ENCODE results near the gene SYNGR3. TPM values are rescaled to one million over a fixed set of nuclear protein-coding genes. Genes with fewer than 3 reads are reported as not detected.

The SYNGR3 gene
- total and polyA plus RNA-seq, 2 of the 13 experiments (the other 11 are each of a cell fraction or from before 2014, with no cell fraction given) = 0.97 to 5.7 TPM

DNA sequence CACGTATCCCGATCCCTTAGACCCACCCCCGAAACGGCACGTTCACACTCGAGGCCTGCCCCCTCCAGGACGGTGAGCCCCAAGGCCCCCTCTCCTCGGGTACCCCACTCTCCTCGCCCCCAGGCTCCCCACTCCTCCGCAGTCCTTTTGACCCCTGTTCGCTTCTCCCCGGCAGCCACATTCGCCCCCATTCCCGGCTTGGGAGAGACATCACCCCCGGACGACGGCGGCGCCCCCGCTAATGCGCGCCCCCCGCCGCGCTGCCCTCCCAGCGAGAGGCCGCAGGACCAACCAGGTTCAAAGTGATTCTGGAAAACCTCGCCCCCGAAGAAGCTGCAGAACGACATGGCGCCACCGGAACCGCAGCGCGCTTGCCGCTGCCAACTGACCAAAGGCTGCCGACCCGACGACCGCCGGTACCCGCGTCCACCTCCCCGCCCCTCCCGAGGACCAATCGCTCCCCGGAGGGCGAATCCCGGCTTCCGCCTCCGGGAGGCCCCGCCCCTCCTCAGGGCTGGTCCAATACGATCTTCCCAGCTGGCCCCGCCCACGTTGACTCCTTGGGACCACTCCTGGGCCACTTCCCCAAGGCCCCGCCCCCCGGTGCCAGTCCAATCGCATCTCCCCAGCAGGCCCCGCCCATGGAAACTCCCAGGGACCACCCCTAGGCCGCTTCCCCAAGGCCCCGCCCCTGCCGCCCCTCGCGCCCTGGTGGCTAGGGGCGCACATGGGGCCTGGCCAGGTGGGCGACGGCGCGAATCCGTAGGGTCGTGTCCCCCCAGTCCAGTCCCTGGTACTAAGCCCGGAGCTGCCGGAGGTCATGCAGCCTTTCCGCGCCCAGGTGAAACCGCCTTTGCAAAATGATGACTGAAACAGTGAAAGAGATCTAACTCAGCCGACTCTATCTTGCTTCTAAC lies 46.7 kb upstream of the SYNGR3 start, which contains the start of gene MSRB1 (continued):
- TF ChIP-seq, protein P1, sequence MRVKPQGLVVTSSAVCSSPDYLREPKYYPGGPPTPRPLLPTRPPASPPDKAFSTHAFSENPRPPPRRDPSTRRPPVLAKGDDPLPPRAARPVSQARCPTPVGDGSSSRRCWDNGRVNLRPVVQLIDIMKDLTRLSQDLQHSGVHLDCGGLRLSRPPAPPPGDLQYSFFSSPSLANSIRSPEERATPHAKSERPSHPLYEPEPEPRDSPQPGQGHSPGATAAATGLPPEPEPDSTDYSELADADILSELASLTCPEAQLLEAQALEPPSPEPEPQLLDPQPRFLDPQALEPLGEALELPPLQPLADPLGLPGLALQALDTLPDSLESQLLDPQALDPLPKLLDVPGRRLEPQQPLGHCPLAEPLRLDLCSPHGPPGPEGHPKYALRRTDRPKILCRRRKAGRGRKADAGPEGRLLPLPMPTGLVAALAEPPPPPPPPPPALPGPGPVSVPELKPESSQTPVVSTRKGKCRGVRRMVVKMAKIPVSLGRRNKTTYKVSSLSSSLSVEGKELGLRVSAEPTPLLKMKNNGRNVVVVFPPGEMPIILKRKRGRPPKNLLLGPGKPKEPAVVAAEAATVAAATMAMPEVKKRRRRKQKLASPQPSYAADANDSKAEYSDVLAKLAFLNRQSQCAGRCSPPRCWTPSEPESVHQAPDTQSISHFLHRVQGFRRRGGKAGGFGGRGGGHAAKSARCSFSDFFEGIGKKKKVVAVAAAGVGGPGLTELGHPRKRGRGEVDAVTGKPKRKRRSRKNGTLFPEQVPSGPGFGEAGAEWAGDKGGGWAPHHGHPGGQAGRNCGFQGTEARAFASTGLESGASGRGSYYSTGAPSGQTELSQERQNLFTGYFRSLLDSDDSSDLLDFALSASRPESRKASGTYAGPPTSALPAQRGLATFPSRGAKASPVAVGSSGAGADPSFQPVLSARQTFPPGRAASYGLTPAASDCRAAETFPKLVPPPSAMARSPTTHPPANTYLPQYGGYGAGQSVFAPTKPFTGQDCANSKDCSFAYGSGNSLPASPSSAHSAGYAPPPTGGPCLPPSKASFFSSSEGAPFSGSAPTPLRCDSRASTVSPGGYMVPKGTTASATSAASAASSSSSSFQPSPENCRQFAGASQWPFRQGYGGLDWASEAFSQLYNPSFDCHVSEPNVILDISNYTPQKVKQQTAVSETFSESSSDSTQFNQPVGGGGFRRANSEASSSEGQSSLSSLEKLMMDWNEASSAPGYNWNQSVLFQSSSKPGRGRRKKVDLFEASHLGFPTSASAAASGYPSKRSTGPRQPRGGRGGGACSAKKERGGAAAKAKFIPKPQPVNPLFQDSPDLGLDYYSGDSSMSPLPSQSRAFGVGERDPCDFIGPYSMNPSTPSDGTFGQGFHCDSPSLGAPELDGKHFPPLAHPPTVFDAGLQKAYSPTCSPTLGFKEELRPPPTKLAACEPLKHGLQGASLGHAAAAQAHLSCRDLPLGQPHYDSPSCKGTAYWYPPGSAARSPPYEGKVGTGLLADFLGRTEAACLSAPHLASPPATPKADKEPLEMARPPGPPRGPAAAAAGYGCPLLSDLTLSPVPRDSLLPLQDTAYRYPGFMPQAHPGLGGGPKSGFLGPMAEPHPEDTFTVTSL (CRISPR knock-in tag; IDR thresholded peaks at IDR 0.05; ENCODE audit: borderline replicate concordance) = 0 out of 2 replicates have a peak, but pooled peaks have one; percentile 17
- TF ChIP-seq HNF1B (CRISPR knock-in tag; IDR thresholded peaks at IDR 0.05) (peak; percentile 85), NFYB (CRISPR knock-in tag; IDR thresholded peaks at IDR 0.05) (peak; percentile 84), DRAP1 (CRISPR knock-in tag; IDR thresholded peaks at IDR 0.05) (peak; percentile 86), THYN1 (CRISPR knock-in tag; IDR thresholded peaks at IDR 0.05; ENCODE audit: borderline replicate concordance, low read depth) (no peak), ZNF430 (CRISPR knock-in tag; IDR thresholded peaks at IDR 0.05) (peak; percentile 86), TAF1 (CRISPR knock-in tag; IDR thresholded peaks at IDR 0.05) (peak; percentile 96), PCBP2 (optimal IDR thresholded peaks at IDR 0.05; ENCODE audit: low read depth, low read length, poor library complexity, severe bottlenecking) (no peak), SP1 (IDR thresholded peaks at IDR 0.05) (peak; percentile 59; the same call in 1 of the 2 replicates), SP1 (CRISPR knock-in tag; IDR thresholded peaks at IDR 0.05) (peak; percentile 92), NFE2L1 (CRISPR knock-in tag; IDR thresholded peaks at IDR 0.05; ENCODE audit: borderline replicate concordance) (no peak), NONO (IDR thresholded peaks at IDR 0.05) (no peak), NONO (CRISPR knock-in tag; conservative IDR thresholded peaks at IDR 0.05) (no peak; the same call in 1 of the 2 replicates), NR3C1 (CRISPR knock-in tag; IDR thresholded peaks at IDR 0.05) (no peak), ZNF747 (CRISPR knock-in tag; IDR thresholded peaks at IDR 0.05; ENCODE audit: borderline replicate concordance) (no peak), SMAD9 (CRISPR knock-in tag; IDR thresholded peaks at IDR 0.05) (no peak)
- TF ChIP-seq, protein P2, sequence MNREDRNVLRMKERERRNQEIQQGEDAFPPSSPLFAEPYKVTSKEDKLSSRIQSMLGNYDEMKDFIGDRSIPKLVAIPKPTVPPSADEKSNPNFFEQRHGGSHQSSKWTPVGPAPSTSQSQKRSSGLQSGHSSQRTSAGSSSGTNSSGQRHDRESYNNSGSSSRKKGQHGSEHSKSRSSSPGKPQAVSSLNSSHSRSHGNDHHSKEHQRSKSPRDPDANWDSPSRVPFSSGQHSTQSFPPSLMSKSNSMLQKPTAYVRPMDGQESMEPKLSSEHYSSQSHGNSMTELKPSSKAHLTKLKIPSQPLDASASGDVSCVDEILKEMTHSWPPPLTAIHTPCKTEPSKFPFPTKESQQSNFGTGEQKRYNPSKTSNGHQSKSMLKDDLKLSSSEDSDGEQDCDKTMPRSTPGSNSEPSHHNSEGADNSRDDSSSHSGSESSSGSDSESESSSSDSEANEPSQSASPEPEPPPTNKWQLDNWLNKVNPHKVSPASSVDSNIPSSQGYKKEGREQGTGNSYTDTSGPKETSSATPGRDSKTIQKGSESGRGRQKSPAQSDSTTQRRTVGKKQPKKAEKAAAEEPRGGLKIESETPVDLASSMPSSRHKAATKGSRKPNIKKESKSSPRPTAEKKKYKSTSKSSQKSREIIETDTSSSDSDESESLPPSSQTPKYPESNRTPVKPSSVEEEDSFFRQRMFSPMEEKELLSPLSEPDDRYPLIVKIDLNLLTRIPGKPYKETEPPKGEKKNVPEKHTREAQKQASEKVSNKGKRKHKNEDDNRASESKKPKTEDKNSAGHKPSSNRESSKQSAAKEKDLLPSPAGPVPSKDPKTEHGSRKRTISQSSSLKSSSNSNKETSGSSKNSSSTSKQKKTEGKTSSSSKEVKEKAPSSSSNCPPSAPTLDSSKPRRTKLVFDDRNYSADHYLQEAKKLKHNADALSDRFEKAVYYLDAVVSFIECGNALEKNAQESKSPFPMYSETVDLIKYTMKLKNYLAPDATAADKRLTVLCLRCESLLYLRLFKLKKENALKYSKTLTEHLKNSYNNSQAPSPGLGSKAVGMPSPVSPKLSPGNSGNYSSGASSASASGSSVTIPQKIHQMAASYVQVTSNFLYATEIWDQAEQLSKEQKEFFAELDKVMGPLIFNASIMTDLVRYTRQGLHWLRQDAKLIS (CRISPR knock-in tag; IDR thresholded peaks at IDR 0.05) = no peak

Measured in HepG2 (cell line).